ENCODE results near the gene ETFA. TPM values are rescaled to one million over a fixed set of nuclear protein-coding genes. Genes with fewer than 3 reads are reported as not detected.
A peak's percentile ranks its signal among the peaks of the same experiment; 100 is the strongest.

ETFA gene
- total RNA-seq, 4 donors from 2014 or later: 90.9 to 233 (median 99.9) TPM

DNA sequence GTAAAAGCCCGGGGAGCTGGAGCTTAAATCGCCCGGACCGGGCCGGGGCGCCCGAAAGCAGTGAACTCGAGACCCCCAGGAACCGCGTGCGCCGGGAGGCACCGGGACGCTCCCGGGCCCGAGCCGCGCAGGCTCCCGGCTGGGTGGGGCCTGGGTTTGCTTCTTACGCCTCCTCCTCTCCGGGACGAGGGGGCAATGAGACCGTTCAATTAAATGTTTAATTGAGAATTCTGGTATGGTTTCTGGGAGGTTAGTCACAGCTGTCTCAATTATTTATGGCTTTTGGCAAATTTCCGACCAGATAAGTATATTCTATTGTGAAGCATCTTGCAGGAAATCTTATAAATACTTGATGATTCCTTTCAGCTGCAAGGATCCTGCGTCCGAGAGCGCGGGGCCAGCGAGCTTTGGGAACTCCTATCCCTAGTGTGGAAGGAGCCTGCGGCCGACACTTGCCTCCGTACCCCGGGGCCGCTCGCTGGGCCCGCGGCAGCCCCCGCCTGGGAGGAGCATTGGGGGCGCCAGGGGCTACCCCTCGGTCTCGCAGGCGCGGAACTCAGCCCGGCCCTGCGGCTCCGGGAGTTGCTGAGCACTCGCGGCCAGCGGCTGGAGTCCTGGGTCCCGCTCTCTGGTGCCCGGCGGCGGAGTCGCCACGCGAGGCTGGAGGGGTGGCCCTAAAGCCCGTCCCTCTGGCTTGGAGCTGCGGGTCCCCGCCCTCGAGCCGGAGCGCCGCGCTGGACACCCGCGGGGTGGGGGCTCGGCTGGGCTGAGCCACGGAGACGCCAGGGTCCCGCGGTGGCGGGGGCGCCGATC, 35.6 kb upstream of the ETFA start:
- no peaks in the 10 kb centered on the region for H3K9me3 ChIP-seq
- H3K36me3 ChIP-seq: no peaks in the 10 kb centered on the region
- peaks cover 51 to 63% of the 10 kb centered on the region in 2 donors for H3K27me3 ChIP-seq
- H3K4me1 ChIP-seq: peaks cover 0 to 20% of the 10 kb centered on the region in 2 donors
- H3K27ac ChIP-seq: no peak overlapping the region
- H3K4me3 ChIP-seq: peak overlapping the region in 1 of 2 donors; percentile 13
- intact Hi-C loops (cut with DNase I; ENCODE audit: low total_unique reads): no loop called here
- no peak for TF ChIP-seq POLR2A (IDR thresholded peaks at IDR 0.05)
- TF ChIP-seq, protein P1, sequence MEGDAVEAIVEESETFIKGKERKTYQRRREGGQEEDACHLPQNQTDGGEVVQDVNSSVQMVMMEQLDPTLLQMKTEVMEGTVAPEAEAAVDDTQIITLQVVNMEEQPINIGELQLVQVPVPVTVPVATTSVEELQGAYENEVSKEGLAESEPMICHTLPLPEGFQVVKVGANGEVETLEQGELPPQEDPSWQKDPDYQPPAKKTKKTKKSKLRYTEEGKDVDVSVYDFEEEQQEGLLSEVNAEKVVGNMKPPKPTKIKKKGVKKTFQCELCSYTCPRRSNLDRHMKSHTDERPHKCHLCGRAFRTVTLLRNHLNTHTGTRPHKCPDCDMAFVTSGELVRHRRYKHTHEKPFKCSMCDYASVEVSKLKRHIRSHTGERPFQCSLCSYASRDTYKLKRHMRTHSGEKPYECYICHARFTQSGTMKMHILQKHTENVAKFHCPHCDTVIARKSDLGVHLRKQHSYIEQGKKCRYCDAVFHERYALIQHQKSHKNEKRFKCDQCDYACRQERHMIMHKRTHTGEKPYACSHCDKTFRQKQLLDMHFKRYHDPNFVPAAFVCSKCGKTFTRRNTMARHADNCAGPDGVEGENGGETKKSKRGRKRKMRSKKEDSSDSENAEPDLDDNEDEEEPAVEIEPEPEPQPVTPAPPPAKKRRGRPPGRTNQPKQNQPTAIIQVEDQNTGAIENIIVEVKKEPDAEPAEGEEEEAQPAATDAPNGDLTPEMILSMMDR (IDR thresholded peaks at IDR 0.05): no peak
- no peak for DNase-seq

DNA sequence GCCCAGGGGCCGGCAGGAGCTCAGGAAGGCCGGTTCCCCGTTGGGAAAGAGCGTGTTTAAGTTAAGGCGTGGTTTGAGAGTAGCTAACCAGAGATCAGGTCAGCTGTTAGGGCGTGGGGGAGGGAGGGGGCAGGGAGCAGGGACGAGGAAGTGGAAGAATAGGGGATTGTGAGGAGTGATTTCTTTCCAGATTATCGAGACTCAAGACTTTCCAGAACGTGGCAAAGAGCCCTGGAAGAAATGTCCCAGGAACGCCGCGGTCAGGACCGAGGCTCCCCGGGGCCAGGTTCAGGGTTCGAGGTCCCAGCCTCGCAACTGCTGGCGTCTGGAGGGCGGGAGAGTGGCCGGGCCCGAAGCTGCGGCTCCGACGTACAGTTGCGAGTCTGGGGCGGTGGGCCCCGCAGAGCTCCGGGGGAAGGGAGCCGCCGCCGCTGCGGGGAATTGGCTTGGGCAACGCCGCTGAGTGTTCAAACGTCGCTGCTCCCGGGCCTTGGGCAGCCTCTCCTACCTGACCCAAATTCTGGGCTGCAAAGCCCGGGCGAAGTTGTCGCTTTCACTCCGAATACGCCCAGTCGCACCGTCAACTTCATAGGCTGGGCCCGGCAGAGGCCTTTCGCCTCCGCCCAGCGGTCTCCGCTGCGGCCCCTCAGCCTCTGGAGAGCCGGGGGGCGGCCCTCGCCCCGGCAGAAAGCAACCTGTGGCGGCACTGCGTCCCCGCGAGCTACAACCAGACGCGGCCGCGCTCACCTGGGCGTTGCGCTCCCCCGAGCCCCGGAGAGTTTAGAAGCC, 34.8 kb upstream of the ETFA start:
- no peaks in the 10 kb centered on the region for H3K36me3 ChIP-seq
- peaks cover 58 to 71% of the 10 kb centered on the region in 2 donors for H3K27me3 ChIP-seq
- peak overlapping the region in 1 of 2 donors; percentile 13 for H3K4me3 ChIP-seq
- intact Hi-C loops (cut with DNase I; ENCODE audit: low total_unique reads): no loop called here
- TF ChIP-seq, protein P1 (IDR thresholded peaks at IDR 0.05): no peak
- TF ChIP-seq POLR2A (IDR thresholded peaks at IDR 0.05): no peak
- no peak overlapping the region for H3K27ac ChIP-seq
- no peaks in the 10 kb centered on the region for H3K9me3 ChIP-seq
- DNase-seq: no peak
- H3K4me1 ChIP-seq: peaks cover 0 to 26% of the 10 kb centered on the region in 2 donors

DNA sequence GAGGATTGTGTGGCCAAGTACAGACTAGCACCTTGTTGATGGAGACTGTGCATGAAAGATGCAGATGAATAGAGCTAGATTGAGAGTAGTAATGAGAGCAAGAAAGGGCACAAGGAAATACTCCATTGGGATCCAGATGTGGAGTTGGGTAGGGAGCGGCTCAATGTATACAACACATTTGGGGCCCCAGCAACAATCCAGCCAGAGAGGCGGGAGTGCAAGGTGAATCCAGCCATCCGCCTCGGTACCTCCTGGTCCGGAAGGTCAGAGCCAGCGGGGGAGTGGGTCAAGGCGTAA, 34.3 kb upstream of the ETFA start:
- Histone ChIP-seq H3K27ac (no peak overlapping the region), H3K27me3 (peaks cover 59 to 76% of the 10 kb centered on the region in 2 donors), H3K4me3 (no peak overlapping the region), H3K36me3 (no peaks in the 10 kb centered on the region), H3K4me1 (peaks cover 0 to 30% of the 10 kb centered on the region in 2 donors), H3K9me3 (no peaks in the 10 kb centered on the region)
- TF ChIP-seq, protein P1 (IDR thresholded peaks at IDR 0.05): no peak
- no peak for TF ChIP-seq POLR2A (IDR thresholded peaks at IDR 0.05)
- intact Hi-C loops (cut with DNase I; ENCODE audit: low total_unique reads): no loop called here
- no peak for DNase-seq

DNA sequence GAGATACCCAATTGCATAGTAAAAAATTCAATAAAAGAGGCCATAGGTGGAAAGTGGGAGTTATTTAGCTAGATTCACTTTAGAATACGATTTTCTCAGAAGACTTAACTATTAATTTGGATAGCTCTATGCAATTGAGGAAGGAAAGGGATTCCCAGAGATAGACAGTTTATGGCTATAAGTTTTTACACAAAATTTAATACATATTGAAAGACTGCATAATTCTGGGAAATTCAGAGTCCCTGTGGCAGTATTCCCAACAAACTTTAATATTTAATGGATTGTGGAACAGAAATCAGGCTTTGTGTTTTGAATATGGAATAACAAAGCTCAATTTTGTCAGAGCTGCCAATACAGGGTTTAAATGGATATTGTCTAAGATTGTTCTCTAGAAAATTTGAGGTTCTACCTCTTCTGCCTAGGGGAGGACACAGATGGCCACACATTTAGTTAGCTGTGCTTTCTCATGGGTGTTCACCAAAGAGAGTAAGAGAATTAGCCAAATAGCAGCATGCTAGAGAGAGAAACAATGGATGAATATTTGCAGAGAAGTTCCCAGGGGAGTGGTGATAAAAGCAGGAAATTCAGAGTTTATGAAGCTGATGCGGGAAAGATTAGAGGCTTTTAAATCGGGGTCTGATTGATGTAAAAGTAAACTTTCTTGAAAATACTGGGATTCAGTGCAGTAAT, 33.8 kb upstream of the ETFA start:
- DNase-seq: no peak
- Histone ChIP-seq H3K27me3 (peaks cover 64 to 81% of the 10 kb centered on the region in 2 donors), H3K9me3 (no peaks in the 10 kb centered on the region), H3K27ac (no peak overlapping the region), H3K4me3 (no peak overlapping the region), H3K4me1 (peaks cover 0 to 35% of the 10 kb centered on the region in 2 donors), H3K36me3 (no peaks in the 10 kb centered on the region)
- intact Hi-C loops (cut with DNase I; ENCODE audit: low total_unique reads): no loop called here
- no peak for TF ChIP-seq POLR2A (IDR thresholded peaks at IDR 0.05)
- TF ChIP-seq, protein P1 (IDR thresholded peaks at IDR 0.05): no peak

Measured in uterus (tissue), 4 donors.